SK-N-MC (cell line): ENCODE results near the gene CPXM2.

Source experiments
- DNase-seq: peaks from one replicate; pipeline ENCODE4 v3.0.0-alpha.2; 2011; ENCODE audit warnings: low read depth, low spot score
- H3K27ac ChIP-seq: fragments of 200-600 bp; sonication (generic); 2 replicates; pipeline ENCODE4 v1.5.1; 2016; ENCODE audit warnings: mixed run types
- H3K36me3 ChIP-seq: fragments of 200-600 bp; sonication (generic); 2 replicates; pipeline ENCODE4 v1.6.1; 2017; ENCODE audit warnings: antibody characterized with exemption, low read length, mixed read lengths; ENCODE audit not compliant: insufficient read depth
- H3K4me3 ChIP-seq: fragments of 200-600 bp; sonication (generic); 2 replicates; pipeline ENCODE4 v1.5.1; 2016
- H3K9ac ChIP-seq: fragments of 200-600 bp; sonication (generic); 2 replicates; pipeline ENCODE4 v1.8.0; 2017; ENCODE audit warnings: mixed run types, mixed read lengths; ENCODE audit not compliant: insufficient read length
- H3K9me3 ChIP-seq: fragments of 200-600 bp; sonication (generic); 2 replicates; pipeline ENCODE4 v1.6.1; 2017; ENCODE audit warnings: low read depth, mild to moderate bottlenecking, antibody characterized with exemption, low read length, moderate library complexity, mixed read lengths
- EZH2 ChIP-seq: fragments of 200-600 bp; sonication (generic); IDR thresholded peaks from one replicate; pipeline ENCODE4 v1.6.1; 2017; ENCODE audit warnings: antibody characterized with exemption
- FOXP2 ChIP-seq: optimal IDR thresholded peaks from 2 replicates; pipeline ENCODE3; 2011; ENCODE audit warnings: mild to moderate bottlenecking, moderate library complexity; ENCODE audit not compliant: insufficient read depth; ENCODE audit errors: extremely low read length, control extremely low read depth
- POLR2AphosphoS5 ChIP-seq: IDR thresholded peaks from 2 replicates; pipeline ENCODE4 v1.6.1; 2012; ENCODE audit warnings: mild to moderate bottlenecking, low read depth, low read length, borderline replicate concordance

CPXM2 gene

DNA sequence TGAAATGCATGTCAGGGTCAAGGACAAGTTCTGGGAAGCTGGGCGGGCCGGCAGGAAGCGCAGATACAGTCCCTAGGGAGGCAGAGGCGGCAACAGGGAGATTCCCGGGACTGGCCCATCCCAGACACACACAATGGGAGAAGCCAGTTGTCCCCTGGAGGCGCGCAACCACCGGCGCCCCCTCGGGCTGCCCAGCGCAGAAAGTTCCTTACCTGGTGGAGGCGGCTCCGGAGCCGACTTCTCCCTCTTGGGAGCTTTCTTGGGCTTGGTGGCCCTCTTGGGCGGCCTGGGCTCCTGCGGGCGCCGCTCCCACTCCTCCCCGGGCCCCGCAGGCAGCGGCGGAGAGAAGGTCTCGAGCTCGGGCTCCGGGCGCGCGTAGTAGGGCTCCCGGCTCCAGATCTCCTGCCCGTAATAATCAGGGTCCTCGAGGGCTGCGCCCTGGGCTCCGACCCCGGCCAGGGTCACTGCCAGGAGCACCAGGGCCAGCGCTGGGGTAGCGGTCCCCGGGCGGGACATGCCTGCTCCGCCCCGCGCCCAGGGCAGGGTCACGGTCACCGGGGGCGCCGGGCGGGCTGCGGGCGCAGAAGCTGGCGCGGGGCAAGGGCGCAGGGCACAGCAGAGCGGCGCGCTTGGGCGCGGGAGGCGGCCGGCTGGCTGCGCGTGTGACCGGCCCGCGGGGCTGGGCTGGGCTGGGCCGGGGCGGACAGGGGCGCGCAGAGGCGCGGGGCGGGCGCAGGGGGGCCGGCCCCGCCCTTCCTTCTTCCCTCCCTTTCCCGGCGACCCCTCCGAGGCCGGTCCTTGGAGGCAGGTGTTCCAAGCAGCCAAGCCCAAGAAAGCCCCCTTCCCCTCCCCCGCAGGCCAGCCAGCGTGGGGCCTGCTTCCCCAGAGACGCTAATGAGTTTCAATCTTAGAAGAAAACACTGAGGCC lies at the start of gene CPXM2:
TSS of gene CPXM2 (minus strand) at position 664 of the 928 bp plus-strand sequence. CDS start at position 516, 148 bp downstream.
- Histone ChIP-seq H3K27ac (no peak within 1 kb of the TSS), H3K4me3 (no peak within 1 kb of the TSS), H3K9me3 (no peaks in the 10 kb centered on the region), H3K9ac (no peak within 1 kb of the TSS), H3K36me3 (no peaks in the 10 kb centered on the region)
- no peak for TF ChIP-seq FOXP2
- TF ChIP-seq EZH2, result no peak
- no peak for TF ChIP-seq POLR2AphosphoS5
- no peak for DNase-seq

DNA sequence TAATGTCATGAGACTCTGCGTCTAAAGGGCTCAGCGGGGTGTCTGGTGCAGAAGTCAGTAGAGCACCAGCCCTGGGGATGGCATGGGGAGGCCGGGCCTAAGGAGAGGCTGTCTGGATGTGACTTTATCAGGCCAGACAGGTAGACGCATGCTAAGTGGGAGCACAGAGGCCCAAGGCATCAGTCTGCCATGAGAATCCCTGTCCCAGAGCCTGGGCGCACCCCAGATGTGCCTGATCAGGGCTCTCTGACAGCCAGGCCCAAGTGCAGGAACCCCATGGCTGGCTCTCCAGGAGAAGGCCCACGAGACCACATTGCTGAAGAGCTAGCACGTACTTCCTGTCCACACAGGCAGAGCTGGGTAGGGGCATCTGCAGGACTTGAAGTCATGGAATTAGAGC lies 48.0 kb upstream of the CPXM2 start:
- Histone ChIP-seq H3K9me3 (no peaks in the 10 kb centered on the region), H3K4me3 (no peak overlapping the region), H3K36me3 (no peaks in the 10 kb centered on the region), H3K27ac (no peak overlapping the region), H3K9ac (no peak overlapping the region)
- no peak for TF ChIP-seq FOXP2
- no peak for TF ChIP-seq EZH2
- TF ChIP-seq POLR2AphosphoS5, result no peak
- no peak for DNase-seq

DNA sequence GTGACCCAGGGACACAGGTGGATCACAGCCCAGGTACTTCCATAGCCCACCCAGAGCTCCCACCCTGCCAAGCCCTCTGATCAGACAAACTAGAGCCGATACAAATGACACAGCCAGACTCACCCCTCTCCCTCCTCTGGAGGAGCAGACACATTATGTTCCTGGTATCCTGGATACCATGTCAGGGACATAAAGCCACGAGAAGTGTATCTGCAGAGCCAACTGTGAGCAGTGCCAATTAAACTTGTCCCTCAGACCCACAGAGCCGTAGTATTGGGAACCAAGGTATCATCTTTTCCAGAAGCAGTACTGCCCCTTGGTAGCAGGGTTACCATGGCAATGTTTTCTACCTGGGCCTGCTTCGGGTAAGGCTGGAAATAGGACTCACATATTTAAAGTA lies 47.3 kb upstream of the CPXM2 start:
- Histone ChIP-seq H3K4me3 (no peak overlapping the region), H3K9me3 (no peaks in the 10 kb centered on the region), H3K27ac (no peak overlapping the region), H3K9ac (no peak overlapping the region), H3K36me3 (no peaks in the 10 kb centered on the region)
- TF ChIP-seq POLR2AphosphoS5 (no peak), EZH2 (no peak), FOXP2 (no peak)
- no peak for DNase-seq

DNA sequence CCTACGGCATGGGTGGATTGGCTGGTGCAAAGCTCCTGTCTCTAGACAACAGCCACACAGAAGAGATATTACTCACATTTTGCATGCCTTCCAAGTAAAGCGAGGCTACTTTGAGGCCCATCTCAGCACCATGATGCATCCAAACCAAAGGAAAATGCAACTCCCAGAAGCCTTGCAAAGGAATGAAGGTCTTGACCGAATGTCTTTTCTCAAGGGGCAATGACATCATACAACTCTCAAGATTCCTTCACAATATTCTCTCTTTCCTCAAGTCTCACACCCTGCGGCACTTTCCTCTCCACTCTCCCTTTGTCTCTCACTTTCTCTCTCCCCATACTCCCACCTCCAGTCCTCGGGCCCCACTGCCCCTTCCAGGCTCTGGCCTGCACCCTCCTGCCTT lies 44.8 kb upstream of the CPXM2 start:
- Histone ChIP-seq H3K4me3 (no peak overlapping the region), H3K9me3 (no peaks in the 10 kb centered on the region), H3K36me3 (no peaks in the 10 kb centered on the region)

DNA sequence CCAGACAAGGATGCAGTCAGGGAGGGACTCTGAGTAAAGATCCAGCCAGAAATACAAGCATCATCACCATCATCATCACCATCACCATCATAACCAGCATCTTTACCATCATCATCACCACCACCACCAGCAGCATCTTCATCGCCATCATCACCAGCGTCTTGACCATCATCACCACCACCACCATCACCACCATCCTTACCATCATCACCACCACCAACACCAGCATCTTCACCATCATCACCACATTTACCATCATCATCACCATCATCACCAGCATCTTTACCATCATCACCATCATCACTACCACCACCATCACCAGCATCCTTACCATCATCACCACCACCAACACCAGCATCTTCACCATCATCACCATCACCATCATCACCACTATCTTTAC lies 44.1 kb upstream of the CPXM2 start:
- TF ChIP-seq FOXP2 (no peak), POLR2AphosphoS5 (no peak), EZH2 (no peak)
- no peak overlapping the region for H3K9ac ChIP-seq
- H3K9me3 ChIP-seq, result no peaks in the 10 kb centered on the region
- no peaks in the 10 kb centered on the region for H3K36me3 ChIP-seq
- no peak for DNase-seq
- no peak overlapping the region for H3K27ac ChIP-seq
- H3K4me3 ChIP-seq, result no peak overlapping the region

More for the DNA sequence above, 44.8 kb upstream of the CPXM2 start:
- Histone ChIP-seq H3K27ac (no peak overlapping the region), H3K9ac (no peak overlapping the region)
- TF ChIP-seq FOXP2 (no peak), POLR2AphosphoS5 (no peak), EZH2 (no peak)
- DNase-seq, result no peak

DNA sequence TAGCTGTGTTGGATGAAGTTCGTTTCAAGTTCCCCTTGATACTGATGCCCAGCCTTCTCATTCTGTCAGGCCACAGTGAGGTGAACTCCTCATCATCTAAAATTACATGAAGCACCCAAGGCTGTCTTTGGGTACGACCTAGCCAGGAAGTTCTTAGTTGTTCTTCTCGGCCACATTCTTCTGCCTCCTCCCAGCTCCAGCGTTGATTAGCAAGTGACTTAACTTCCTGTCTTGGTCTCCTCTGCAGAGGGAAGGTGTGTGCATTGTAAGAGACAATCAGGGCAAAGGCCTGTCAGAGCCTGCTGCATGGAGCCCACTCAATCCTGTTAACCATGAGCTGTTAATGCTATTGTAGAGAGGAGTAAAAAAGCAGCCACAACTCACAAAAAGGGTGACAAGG lies 43.2 kb upstream of the CPXM2 start:
- no peak overlapping the region for H3K4me3 ChIP-seq
- no peak overlapping the region for H3K27ac ChIP-seq
- DNase-seq, result no peak
- no peak overlapping the region for H3K9ac ChIP-seq
- TF ChIP-seq POLR2AphosphoS5 (no peak), FOXP2 (no peak), EZH2 (no peak)
- no peaks in the 10 kb centered on the region for H3K36me3 ChIP-seq
- H3K9me3 ChIP-seq, result no peaks in the 10 kb centered on the region

DNA sequence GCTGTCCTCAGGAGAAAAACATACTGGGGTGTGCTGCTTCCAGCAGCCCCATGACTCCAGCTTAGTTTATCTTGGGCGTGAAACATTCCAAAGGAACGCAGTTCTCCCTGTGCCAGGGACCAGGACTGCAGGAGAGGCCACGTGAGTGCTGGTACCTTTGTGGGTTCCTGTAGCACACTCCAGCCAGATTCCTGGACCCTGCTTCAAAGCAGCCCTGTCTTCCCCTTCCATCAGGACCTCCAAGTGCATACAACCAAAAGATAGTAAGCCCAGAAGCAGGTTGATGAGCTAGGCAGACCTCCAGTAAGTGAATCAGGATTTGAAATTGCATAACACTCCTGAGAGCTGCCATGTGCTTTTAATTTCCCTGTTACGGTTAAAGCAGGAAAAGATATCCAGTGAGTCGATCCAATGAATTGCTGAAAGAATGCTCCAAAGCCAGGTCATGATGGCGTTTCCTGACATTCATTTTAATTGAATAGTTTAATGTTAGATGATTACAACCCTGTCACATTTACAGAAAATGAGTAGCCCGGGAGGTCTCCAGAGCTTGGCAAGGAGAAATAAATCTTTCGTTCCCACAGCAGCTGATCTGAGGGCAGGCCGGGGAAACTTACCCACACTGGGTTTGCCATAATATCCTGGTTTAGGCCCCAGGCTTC lies 38.9 kb upstream of the CPXM2 start:
- H3K36me3 ChIP-seq, result no peaks in the 10 kb centered on the region
- no peaks in the 10 kb centered on the region for H3K9me3 ChIP-seq
- no peak overlapping the region for H3K27ac ChIP-seq
- no peak for TF ChIP-seq FOXP2
- TF ChIP-seq EZH2, result no peak
- no peak for TF ChIP-seq POLR2AphosphoS5
- no peak overlapping the region for H3K9ac ChIP-seq
- no peak for DNase-seq
- H3K4me3 ChIP-seq, result no peak overlapping the region

DNA sequence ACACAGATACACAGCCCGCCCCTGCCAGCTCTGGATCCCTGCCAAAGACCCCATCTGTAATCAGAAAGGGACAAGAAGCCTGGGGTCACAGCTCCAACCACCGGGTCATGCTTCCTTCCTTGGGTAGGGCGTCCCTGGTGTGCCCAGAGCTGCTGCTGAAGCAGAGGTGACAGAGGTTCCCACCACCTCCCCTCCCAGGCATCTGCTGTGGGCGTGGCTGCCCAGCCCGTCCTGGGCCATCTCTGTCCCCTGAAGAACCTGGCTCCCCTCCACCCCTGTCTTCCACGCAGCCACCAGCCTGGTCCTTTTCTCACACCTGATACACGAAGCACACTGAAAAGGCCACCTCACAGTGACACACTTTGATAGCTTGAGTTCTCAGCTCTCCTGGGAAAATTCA lies 38.2 kb upstream of the CPXM2 start:
- no peaks in the 10 kb centered on the region for H3K9me3 ChIP-seq

More for the DNA sequence above, 38.2 kb upstream of the CPXM2 start:
- no peak overlapping the region for H3K4me3 ChIP-seq
- no peaks in the 10 kb centered on the region for H3K36me3 ChIP-seq
- TF ChIP-seq EZH2, result no peak
- TF ChIP-seq POLR2AphosphoS5, result no peak
- no peak for TF ChIP-seq FOXP2
- H3K9ac ChIP-seq, result no peak overlapping the region
- no peak overlapping the region for H3K27ac ChIP-seq
- no peak for DNase-seq
